ENCODE measurements around the gene TESMIN. TPM values are rescaled to one million over a fixed set of nuclear protein-coding genes. Genes with fewer than 3 reads are reported as not detected.

The TESMIN gene
- total RNA-seq, 4 donors from 2014 or later = 0.16 to 0.17 TPM; not detected in 2

DNA sequence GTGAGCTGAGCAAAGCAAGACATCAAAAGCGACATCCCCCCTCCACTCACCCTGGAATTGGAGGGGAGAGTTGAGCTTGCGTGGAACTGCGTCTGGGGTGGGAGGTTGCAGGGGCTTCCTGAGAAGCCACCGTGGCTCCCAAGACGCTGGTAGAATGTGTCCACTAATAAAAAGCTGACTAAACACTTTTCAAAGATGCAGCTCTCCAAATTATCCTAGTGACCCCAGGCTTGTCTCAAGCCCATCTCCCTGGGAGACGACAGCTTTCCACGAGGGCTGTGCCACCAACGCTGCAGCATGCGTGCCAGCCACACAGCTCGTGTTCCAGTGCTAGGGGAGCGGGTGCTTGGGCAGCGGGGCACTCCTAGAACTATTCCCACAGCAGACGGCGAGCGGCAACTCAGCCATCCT lies 73.3 kb downstream of the TESMIN start:
- no peak for DNase-seq
- intact Hi-C loops (cut with DNase I; ENCODE audit: low total_unique reads) (no loop called here), in situ Hi-C loops (cut with MboI; ENCODE audit: low sequenced_read_pairs in 4 of 4) (no loop called here)
- no peak overlapping the region for H3K4me3 ChIP-seq
- H3K27me3 ChIP-seq = peaks cover 0 to 7% (median 0%) of the 10 kb centered on the region in 3 donors
- H3K27ac ChIP-seq = no peak overlapping the region
- no peaks in the 10 kb centered on the region for H3K9me3 ChIP-seq
- TF ChIP-seq, protein P1, sequence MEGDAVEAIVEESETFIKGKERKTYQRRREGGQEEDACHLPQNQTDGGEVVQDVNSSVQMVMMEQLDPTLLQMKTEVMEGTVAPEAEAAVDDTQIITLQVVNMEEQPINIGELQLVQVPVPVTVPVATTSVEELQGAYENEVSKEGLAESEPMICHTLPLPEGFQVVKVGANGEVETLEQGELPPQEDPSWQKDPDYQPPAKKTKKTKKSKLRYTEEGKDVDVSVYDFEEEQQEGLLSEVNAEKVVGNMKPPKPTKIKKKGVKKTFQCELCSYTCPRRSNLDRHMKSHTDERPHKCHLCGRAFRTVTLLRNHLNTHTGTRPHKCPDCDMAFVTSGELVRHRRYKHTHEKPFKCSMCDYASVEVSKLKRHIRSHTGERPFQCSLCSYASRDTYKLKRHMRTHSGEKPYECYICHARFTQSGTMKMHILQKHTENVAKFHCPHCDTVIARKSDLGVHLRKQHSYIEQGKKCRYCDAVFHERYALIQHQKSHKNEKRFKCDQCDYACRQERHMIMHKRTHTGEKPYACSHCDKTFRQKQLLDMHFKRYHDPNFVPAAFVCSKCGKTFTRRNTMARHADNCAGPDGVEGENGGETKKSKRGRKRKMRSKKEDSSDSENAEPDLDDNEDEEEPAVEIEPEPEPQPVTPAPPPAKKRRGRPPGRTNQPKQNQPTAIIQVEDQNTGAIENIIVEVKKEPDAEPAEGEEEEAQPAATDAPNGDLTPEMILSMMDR (IDR thresholded peaks at IDR 0.05 in 4 of 5, conservative IDR thresholded peaks at IDR 0.05 in 1 of 5) = no peak
- TF ChIP-seq POLR2A (IDR thresholded peaks at IDR 0.05) = no peak
- H3K36me3 ChIP-seq = no peaks in the 10 kb centered on the region
- H3K4me1 ChIP-seq = no peaks in the 10 kb centered on the region
- no peak for ATAC-seq

DNA sequence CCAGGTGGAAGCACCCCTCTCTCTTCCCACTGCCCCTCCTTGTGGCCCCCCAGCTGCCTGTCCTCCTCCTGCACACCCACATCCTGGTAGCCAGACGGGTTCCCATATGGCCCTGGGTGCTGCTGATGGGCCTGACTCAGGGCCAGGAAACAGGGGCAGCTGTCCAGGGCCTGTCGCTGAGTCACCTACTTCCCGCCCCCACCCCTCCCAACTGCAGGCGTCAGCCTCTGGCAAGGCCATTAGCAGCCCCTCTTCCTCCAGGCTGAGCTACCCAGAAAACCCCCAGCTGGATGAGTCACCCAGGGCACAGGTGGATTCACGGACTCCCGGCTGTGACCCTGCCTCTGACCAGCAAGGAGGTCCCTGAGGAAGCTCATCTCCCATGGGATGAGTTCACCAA lies 73.9 kb downstream of the TESMIN start:
- H3K36me3 ChIP-seq = no peaks in the 10 kb centered on the region
- TF ChIP-seq POLR2A (IDR thresholded peaks at IDR 0.05) = no peak
- TF ChIP-seq, protein P1 (IDR thresholded peaks at IDR 0.05 in 4 of 5, conservative IDR thresholded peaks at IDR 0.05 in 1 of 5) = no peak
- no peaks in the 10 kb centered on the region for H3K9me3 ChIP-seq
- in situ Hi-C loops (cut with MboI; ENCODE audit: low sequenced_read_pairs in 4 of 4) (no loop called here), intact Hi-C loops (cut with DNase I; ENCODE audit: low total_unique reads) (no loop called here)
- ATAC-seq = no peak
- H3K27me3 ChIP-seq = peaks cover 0 to 6% (median 0%) of the 10 kb centered on the region in 3 donors
- no peak overlapping the region for H3K27ac ChIP-seq
- no peak overlapping the region for H3K4me3 ChIP-seq
- H3K4me1 ChIP-seq = no peaks in the 10 kb centered on the region
- no peak for DNase-seq

DNA sequence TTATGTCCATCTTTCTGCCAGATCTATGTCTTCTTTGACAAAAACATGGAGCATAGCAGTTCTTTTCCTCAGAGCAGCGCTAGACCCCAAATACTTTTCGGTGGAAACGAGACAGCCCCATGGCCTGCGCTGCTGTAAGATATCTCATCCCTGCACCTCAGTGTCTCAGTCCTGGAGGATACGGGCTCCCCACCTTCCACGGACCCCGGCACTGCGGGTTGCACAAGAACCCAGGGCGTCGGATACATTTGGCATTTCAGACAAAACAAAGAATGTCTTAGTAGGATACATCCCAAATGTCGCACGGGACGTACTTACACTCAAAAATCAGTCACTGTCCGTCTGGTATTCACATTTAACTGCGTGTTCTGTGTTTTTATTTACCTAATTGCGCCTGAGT lies 76.9 kb downstream of the TESMIN start:
- in situ Hi-C loops (cut with MboI; ENCODE audit: low sequenced_read_pairs in 4 of 4) (no loop called here), intact Hi-C loops (cut with DNase I; ENCODE audit: low total_unique reads) (no loop called here)

DNA sequence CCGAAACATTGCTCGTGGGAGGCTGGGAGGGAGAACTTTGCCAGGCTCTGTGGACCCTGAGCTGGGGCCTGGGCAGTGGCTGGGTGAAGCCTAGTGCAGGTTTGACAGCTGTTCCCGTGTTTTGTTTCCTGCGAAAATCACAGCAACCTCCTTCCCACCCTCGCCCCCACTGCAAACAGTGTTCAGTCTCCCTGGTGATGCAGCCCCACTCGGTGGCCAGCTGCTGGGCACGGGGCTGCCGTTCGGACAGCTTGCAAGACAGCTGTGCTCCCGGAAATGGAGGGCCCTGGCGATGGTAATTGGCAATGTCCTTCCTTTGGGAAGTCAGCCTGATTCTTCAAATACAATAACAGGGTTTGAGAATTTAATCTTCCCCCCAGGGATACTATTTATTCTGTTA lies 77.3 kb downstream of the TESMIN start:
- in situ Hi-C loops (cut with MboI; ENCODE audit: low sequenced_read_pairs in 4 of 4) = no loop called here
- TF ChIP-seq, protein P1 (IDR thresholded peaks at IDR 0.05 in 4 of 5, conservative IDR thresholded peaks at IDR 0.05 in 1 of 5) = no peak
- TF ChIP-seq POLR2A (IDR thresholded peaks at IDR 0.05) = no peak
- no peak for ATAC-seq
- H3K4me1 ChIP-seq = no peaks in the 10 kb centered on the region
- H3K27ac ChIP-seq = no peak overlapping the region
- intact Hi-C loops (cut with DNase I; ENCODE audit: low total_unique reads) = no loop called here
- peaks cover 0 to 3% (median 0%) of the 10 kb centered on the region in 3 donors for H3K27me3 ChIP-seq
- no peak for DNase-seq
- no peaks in the 10 kb centered on the region for H3K36me3 ChIP-seq
- H3K4me3 ChIP-seq = no peak overlapping the region
- no peaks in the 10 kb centered on the region for H3K9me3 ChIP-seq

More for the DNA sequence above, 76.9 kb downstream of the TESMIN start:
- Histone ChIP-seq H3K9me3 (no peaks in the 10 kb centered on the region), H3K4me3 (no peak overlapping the region), H3K4me1 (no peaks in the 10 kb centered on the region), H3K36me3 (no peaks in the 10 kb centered on the region), H3K27ac (no peak overlapping the region), H3K27me3 (peaks cover 0 to 3% (median 0%) of the 10 kb centered on the region in 3 donors)
- no peak for DNase-seq
- TF ChIP-seq, protein P1 (IDR thresholded peaks at IDR 0.05 in 4 of 5, conservative IDR thresholded peaks at IDR 0.05 in 1 of 5) = no peak
- no peak for TF ChIP-seq POLR2A (IDR thresholded peaks at IDR 0.05)
- no peak for ATAC-seq

DNA sequence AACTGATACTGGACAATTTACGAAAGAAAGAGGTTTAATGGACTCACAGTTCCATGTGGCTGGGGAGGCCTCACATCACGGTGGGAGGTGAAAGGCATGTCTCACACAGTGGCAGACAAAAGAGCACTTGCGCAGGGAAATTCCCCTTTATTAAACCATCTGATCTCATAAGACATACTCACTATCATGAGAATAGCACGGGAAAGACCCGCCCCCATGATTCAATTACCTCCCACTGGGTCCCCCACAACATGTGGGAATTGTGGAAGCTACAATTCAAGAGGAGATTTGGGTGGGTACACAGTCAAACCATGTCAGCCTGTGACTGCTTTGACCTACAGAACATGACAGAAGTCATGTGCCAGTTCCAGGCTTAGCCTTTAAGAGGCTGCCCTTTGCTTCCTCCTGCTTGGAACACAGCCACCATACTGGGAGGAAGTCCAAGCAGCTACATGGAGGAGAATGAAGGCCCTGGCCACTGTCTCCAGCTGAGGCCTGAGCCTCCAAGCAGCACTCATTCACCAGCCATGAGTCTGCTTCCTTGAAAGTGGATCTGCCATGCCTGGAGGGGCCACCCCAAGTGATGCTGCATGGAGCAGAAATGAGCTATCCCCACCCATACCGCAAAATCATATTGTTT lies 77.9 kb downstream of the TESMIN start:
- no peak overlapping the region for H3K27ac ChIP-seq
- no peak overlapping the region for H3K4me3 ChIP-seq
- peaks cover 0 to 3% (median 0%) of the 10 kb centered on the region in 3 donors for H3K27me3 ChIP-seq
- H3K9me3 ChIP-seq = no peaks in the 10 kb centered on the region
- no peak for TF ChIP-seq POLR2A (IDR thresholded peaks at IDR 0.05)
- TF ChIP-seq, protein P1 (IDR thresholded peaks at IDR 0.05 in 4 of 5, conservative IDR thresholded peaks at IDR 0.05 in 1 of 5) = no peak
- DNase-seq = no peak
- intact Hi-C loops (cut with DNase I; ENCODE audit: low total_unique reads) (no loop called here), in situ Hi-C loops (cut with MboI; ENCODE audit: low sequenced_read_pairs in 4 of 4) (no loop called here)
- H3K36me3 ChIP-seq = no peaks in the 10 kb centered on the region
- no peak for ATAC-seq
- H3K4me1 ChIP-seq = no peaks in the 10 kb centered on the region
